Vagina (tissue), 2 donors: ENCODE results near the gene SMAD6.

Experiments
- CTCF ChIP-seq, 3 experiments: fragments of 450-650 bp in 2 of 3; fragments of 200-600 bp in 1 of 3; sonication (generic) in 1 of 3; IDR thresholded peaks; one replicate each; pipeline ENCODE4 v1.5.1; 2017 to 2019; ENCODE audit warnings: antibody characterized with exemption in 3 of 3, mild to moderate bottlenecking in 2 of 3, moderate library complexity in 2 of 3
- POLR2A ChIP-seq, 2 donors: fragments of 450-650 bp; IDR thresholded peaks; one replicate each; pipeline ENCODE4 v1.6.1; 2017; ENCODE audit warnings: antibody characterized with exemption in 2 of 2, mild to moderate bottlenecking in 2 of 2, moderate library complexity in 2 of 2
- POLR2AphosphoS5 ChIP-seq, 2 donors: sonication (generic); formaldehyde crosslinking; IDR thresholded peaks; one replicate each; pipeline ENCODE4 v1.9.0; 2017; ENCODE audit warnings: antibody characterized with exemption in 2 of 2, mild to moderate bottlenecking in 2 of 2, low read depth in 1 of 2; ENCODE audit not compliant: insufficient read depth in 1 of 2

- TF ChIP-seq CTCF (IDR thresholded peaks at IDR 0.05) (no peak), POLR2AphosphoS5 (IDR thresholded peaks at IDR 0.05; ENCODE audit: insufficient read depth in 1 of 2, low read depth in 1 of 2) (no peak), POLR2A (IDR thresholded peaks at IDR 0.05) (no peak)
Observed at GRCh38 chr15:66780973-66781718, 79.1 kb downstream of the SMAD6 start.
